Mucosa of rectum (tissue), 2 donors: ENCODE data around the gene GREB1L.

Experiments used
- H3K27ac ChIP-seq, 2 donors: one replicate each; pipeline ENCODE4 v1.7.0; 2013; ENCODE audit warnings: inconsistent platforms in 2 of 2, low read depth in 2 of 2, low read length in 2 of 2
- H3K27me3 ChIP-seq, 2 donors: one replicate each; pipeline ENCODE4 v1.7.0; 2013; ENCODE audit warnings: low read length in 2 of 2; ENCODE audit not compliant: control insufficient read depth in 2 of 2, insufficient read depth in 2 of 2
- H3K36me3 ChIP-seq, 2 donors: one replicate each; pipeline ENCODE4 v1.7.0; 2013; ENCODE audit warnings: low read length in 2 of 2; ENCODE audit not compliant: control insufficient read depth in 2 of 2, insufficient read depth in 2 of 2
- H3K4me1 ChIP-seq, 2 donors: one replicate each; pipeline ENCODE4 v1.7.0; 2013; ENCODE audit warnings: low read length in 2 of 2, mild to moderate bottlenecking in 1 of 2; ENCODE audit not compliant: control insufficient read depth in 2 of 2, insufficient read depth in 2 of 2
- H3K4me3 ChIP-seq, 2 donors: one replicate each; pipeline ENCODE4 v1.7.0; 2013; ENCODE audit warnings: low read length in 2 of 2
- H3K9ac ChIP-seq, 2 donors: one replicate each; pipeline ENCODE4 v1.7.0; 2013; ENCODE audit warnings: low read length in 2 of 2, low read depth in 1 of 2, mild to moderate bottlenecking in 1 of 2
- H3K9me3 ChIP-seq, 2 donors: one replicate each; pipeline ENCODE4 v1.7.0; 2013; ENCODE audit warnings: low read length in 2 of 2; ENCODE audit not compliant: control insufficient read depth in 2 of 2
- donor health status: healthy.
- donor health status: Normal muscosa, but diverticular disease.

The GREB1L gene

GRCh38 chr18:21486905-21487437, 244.9 kb downstream of the GREB1L start:
- Histone ChIP-seq H3K27ac (no peak overlapping the region), H3K27me3 (no peaks in the 10 kb centered on the region), H3K9me3 (no peaks in the 10 kb centered on the region), H3K9ac (no peak overlapping the region), H3K36me3 (no peaks in the 10 kb centered on the region), H3K4me1 (no peaks in the 10 kb centered on the region), H3K4me3 (no peak overlapping the region)

- Histone ChIP-seq H3K4me3 (no peak overlapping the region), H3K4me1 (no peaks in the 10 kb centered on the region), H3K9ac (no peak overlapping the region), H3K27ac (no peak overlapping the region), H3K9me3 (no peaks in the 10 kb centered on the region), H3K36me3 (no peaks in the 10 kb centered on the region), H3K27me3 (no peaks in the 10 kb centered on the region)
Measured at GRCh38 chr18:21489119-21489750, 247.2 kb downstream of the GREB1L start.

- Histone ChIP-seq H3K9me3 (no peaks in the 10 kb centered on the region), H3K36me3 (no peaks in the 10 kb centered on the region), H3K27me3 (no peaks in the 10 kb centered on the region), H3K4me3 (no peak overlapping the region), H3K27ac (no peak overlapping the region), H3K9ac (no peak overlapping the region), H3K4me1 (no peaks in the 10 kb centered on the region)
Measured at GRCh38 chr18:21489919-21490495, 248.0 kb downstream of the GREB1L start.

GRCh38 chr18:21490748-21491147, 248.7 kb downstream of the GREB1L start:
- no peaks in the 10 kb centered on the region for H3K27me3 ChIP-seq
- H3K36me3 ChIP-seq = no peaks in the 10 kb centered on the region
- H3K27ac ChIP-seq = no peak overlapping the region
- no peak overlapping the region for H3K9ac ChIP-seq
- H3K4me3 ChIP-seq = no peak overlapping the region
- no peaks in the 10 kb centered on the region for H3K9me3 ChIP-seq
- no peaks in the 10 kb centered on the region for H3K4me1 ChIP-seq

GRCh38 chr18:21496277-21496835, 254.3 kb downstream of the GREB1L start:
- H3K9ac ChIP-seq = no peak overlapping the region
- no peaks in the 10 kb centered on the region for H3K9me3 ChIP-seq
- H3K27me3 ChIP-seq = no peaks in the 10 kb centered on the region
- no peak overlapping the region for H3K4me3 ChIP-seq
- H3K36me3 ChIP-seq = no peaks in the 10 kb centered on the region
- H3K4me1 ChIP-seq = no peaks in the 10 kb centered on the region
- no peak overlapping the region for H3K27ac ChIP-seq

- Histone ChIP-seq H3K9me3 (no peaks in the 10 kb centered on the region), H3K27ac (no peak overlapping the region), H3K27me3 (no peaks in the 10 kb centered on the region), H3K9ac (no peak overlapping the region), H3K4me3 (no peak overlapping the region), H3K4me1 (no peaks in the 10 kb centered on the region), H3K36me3 (no peaks in the 10 kb centered on the region)
Measured at GRCh38 chr18:21499997-21500396, 258.0 kb downstream of the GREB1L start.

GRCh38 chr18:21502661-21503060, 260.6 kb downstream of the GREB1L start:
- Histone ChIP-seq H3K36me3 (no peaks in the 10 kb centered on the region), H3K4me3 (no peak overlapping the region), H3K9ac (no peak overlapping the region), H3K27ac (no peak overlapping the region), H3K4me1 (no peaks in the 10 kb centered on the region), H3K9me3 (no peaks in the 10 kb centered on the region), H3K27me3 (no peaks in the 10 kb centered on the region)

- H3K36me3 ChIP-seq = no peaks in the 10 kb centered on the region
- H3K9me3 ChIP-seq = no peaks in the 10 kb centered on the region
- no peaks in the 10 kb centered on the region for H3K4me1 ChIP-seq
- no peak overlapping the region for H3K4me3 ChIP-seq
- no peak overlapping the region for H3K9ac ChIP-seq
- no peak overlapping the region for H3K27ac ChIP-seq
- no peaks in the 10 kb centered on the region for H3K27me3 ChIP-seq
Measured at GRCh38 chr18:21507913-21508701, 266.1 kb downstream of the GREB1L start.

GRCh38 chr18:21509062-21509461, 267.0 kb downstream of the GREB1L start:
- H3K36me3 ChIP-seq = peaks cover 0 to 7% of the 10 kb centered on the region in 2 donors
- H3K9ac ChIP-seq = no peak overlapping the region
- H3K9me3 ChIP-seq = no peaks in the 10 kb centered on the region
- H3K27ac ChIP-seq = no peak overlapping the region
- no peaks in the 10 kb centered on the region for H3K4me1 ChIP-seq
- no peaks in the 10 kb centered on the region for H3K27me3 ChIP-seq
- no peak overlapping the region for H3K4me3 ChIP-seq

GRCh38 chr18:21513292-21513691, 271.3 kb downstream of the GREB1L start:
- no peak overlapping the region for H3K9ac ChIP-seq
- no peak overlapping the region for H3K27ac ChIP-seq
- no peak overlapping the region for H3K4me3 ChIP-seq
- no peaks in the 10 kb centered on the region for H3K27me3 ChIP-seq
- H3K9me3 ChIP-seq = no peaks in the 10 kb centered on the region
- H3K4me1 ChIP-seq = no peaks in the 10 kb centered on the region
- peaks cover 0 to 10% of the 10 kb centered on the region in 2 donors for H3K36me3 ChIP-seq
